MM.1S (cell line): ENCODE data around the gene PBXIP1.

Source experiments
- DNase-seq: peaks from one replicate; pipeline ENCODE4 v3.0.0-alpha.2; 2015
- H2AFZ ChIP-seq: fragments of 300-600 bp; sonication (generic); 2 replicates; pipeline ENCODE4 v1.6.0; 2016; ENCODE audit warnings: antibody characterized with exemption, low read length
- H3F3A ChIP-seq: fragments of 300-600 bp; sonication (generic); 2 replicates; pipeline ENCODE4 v1.6.1; 2016; ENCODE audit warnings: mild to moderate bottlenecking, antibody characterized with exemption, low read length, moderate library complexity, mixed read lengths; ENCODE audit not compliant: insufficient read depth
- H3K27ac ChIP-seq: fragments of 300-600 bp; sonication (generic); 2 replicates; pipeline ENCODE4 v1.5.1; 2016; ENCODE audit warnings: mild to moderate bottlenecking, low read length
- H3K27me3 ChIP-seq: fragments of 300-600 bp; sonication (generic); replicated peaks from 2 replicates; pipeline ENCODE4 v1.6.0; 2016; ENCODE audit warnings: low read length; ENCODE audit not compliant: insufficient read depth
- H3K36me3 ChIP-seq: fragments of 300-600 bp; sonication (generic); replicated peaks from 2 replicates; pipeline ENCODE4 v1.6.1; 2016; ENCODE audit warnings: mild to moderate bottlenecking, low read length, mixed read lengths; ENCODE audit not compliant: insufficient read depth
- H3K4me1 ChIP-seq: fragments of 300-600 bp; sonication (generic); 2 replicates; pipeline ENCODE4 v1.6.1; 2016; ENCODE audit warnings: low read length, mixed read lengths
- H3K4me2 ChIP-seq: fragments of 300-600 bp; sonication (generic); 2 replicates; pipeline ENCODE4 v1.6.0; 2016; ENCODE audit warnings: low read depth, low read length
- H3K4me3 ChIP-seq: fragments of 300-600 bp; sonication (generic); 2 replicates; pipeline ENCODE4 v1.5.1; 2016; ENCODE audit warnings: low read length, mixed read lengths
- H3K79me2 ChIP-seq: fragments of 300-600 bp; sonication (generic); 2 replicates; pipeline ENCODE4 v1.6.1; 2016; ENCODE audit warnings: mixed run types, low read length, mixed read lengths
- H3K9ac ChIP-seq: fragments of 300-600 bp; sonication (generic); 2 replicates; pipeline ENCODE4 v1.6.1; 2016; ENCODE audit warnings: low read length, mixed read lengths
- H3K9me2 ChIP-seq: fragments of 300-600 bp; sonication (generic); replicated peaks from 2 replicates; pipeline ENCODE4 v1.6.1; 2016; ENCODE audit warnings: mild to moderate bottlenecking, low read length, mixed read lengths; ENCODE audit not compliant: insufficient read depth
- H3K9me3 ChIP-seq: fragments of 300-600 bp; sonication (generic); replicated peaks from 2 replicates; pipeline ENCODE4 v1.6.1; 2016; ENCODE audit warnings: mild to moderate bottlenecking, low read length, mixed read lengths; ENCODE audit not compliant: insufficient read depth
- H4K20me1 ChIP-seq: fragments of 300-600 bp; sonication (generic); 2 replicates; pipeline ENCODE4 v1.6.1; 2016; ENCODE audit warnings: mild to moderate bottlenecking, low read length, moderate library complexity, mixed read lengths; ENCODE audit not compliant: insufficient read depth
- EZH2 ChIP-seq: fragments of 300-600 bp; sonication (generic); optimal IDR thresholded peaks from 2 replicates; pipeline ENCODE3; 2017; ENCODE audit warnings: low read depth, mild to moderate bottlenecking, antibody characterized with exemption, low read length, mixed read lengths
- EZH2phosphoT487 ChIP-seq: fragments of 300-600 bp; sonication (generic); IDR thresholded peaks from 2 replicates; pipeline ENCODE4 v1.6.1; 2018; ENCODE audit warnings: antibody characterized with exemption, low read length
- TF ChIP-seq, protein P1 (sequence below): fragments of 300-600 bp; sonication (generic); IDR thresholded peaks from 2 replicates; pipeline ENCODE4 v1.5.1; 2016; ENCODE audit warnings: antibody characterized with exemption, low read length, mixed read lengths

PBXIP1 gene

DNA sequence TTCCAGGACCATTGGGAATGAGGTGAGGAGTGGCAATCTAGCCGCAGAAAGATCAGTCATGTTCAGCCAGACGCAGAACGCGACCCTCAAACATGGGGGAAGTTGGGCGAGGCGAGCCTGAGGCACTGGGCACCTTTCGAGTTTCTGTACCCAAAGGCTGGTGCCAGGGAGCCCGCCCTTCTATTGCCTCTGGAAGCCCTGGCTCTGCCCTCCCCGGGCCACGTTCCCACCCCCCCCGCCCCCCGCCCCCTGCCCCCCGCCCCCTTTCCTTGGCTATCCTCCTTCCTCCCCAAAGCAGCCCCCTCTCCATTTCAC, 44.5 kb upstream of the PBXIP1 start:
- peak overlapping the region; percentile 77 for H3K4me3 ChIP-seq
- H3K4me1 ChIP-seq: peaks cover 13% of the 10 kb centered on the region
- H3K9ac ChIP-seq: peak overlapping the region; percentile 93
- no peaks in the 10 kb centered on the region for H3K27me3 ChIP-seq
- H3K9me2 ChIP-seq: no peaks in the 10 kb centered on the region
- peak overlapping the region; percentile 97 for H3K4me2 ChIP-seq
- no peak overlapping the region for H2AFZ ChIP-seq
- peaks cover 58% of the 10 kb centered on the region for H3F3A ChIP-seq
- H3K36me3 ChIP-seq: no peaks in the 10 kb centered on the region
- DNase-seq: peak; percentile 74
- TF ChIP-seq EZH2: no peak
- TF ChIP-seq, protein P1, sequence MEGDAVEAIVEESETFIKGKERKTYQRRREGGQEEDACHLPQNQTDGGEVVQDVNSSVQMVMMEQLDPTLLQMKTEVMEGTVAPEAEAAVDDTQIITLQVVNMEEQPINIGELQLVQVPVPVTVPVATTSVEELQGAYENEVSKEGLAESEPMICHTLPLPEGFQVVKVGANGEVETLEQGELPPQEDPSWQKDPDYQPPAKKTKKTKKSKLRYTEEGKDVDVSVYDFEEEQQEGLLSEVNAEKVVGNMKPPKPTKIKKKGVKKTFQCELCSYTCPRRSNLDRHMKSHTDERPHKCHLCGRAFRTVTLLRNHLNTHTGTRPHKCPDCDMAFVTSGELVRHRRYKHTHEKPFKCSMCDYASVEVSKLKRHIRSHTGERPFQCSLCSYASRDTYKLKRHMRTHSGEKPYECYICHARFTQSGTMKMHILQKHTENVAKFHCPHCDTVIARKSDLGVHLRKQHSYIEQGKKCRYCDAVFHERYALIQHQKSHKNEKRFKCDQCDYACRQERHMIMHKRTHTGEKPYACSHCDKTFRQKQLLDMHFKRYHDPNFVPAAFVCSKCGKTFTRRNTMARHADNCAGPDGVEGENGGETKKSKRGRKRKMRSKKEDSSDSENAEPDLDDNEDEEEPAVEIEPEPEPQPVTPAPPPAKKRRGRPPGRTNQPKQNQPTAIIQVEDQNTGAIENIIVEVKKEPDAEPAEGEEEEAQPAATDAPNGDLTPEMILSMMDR: no peak
- peak overlapping the region; percentile 95 for H3K27ac ChIP-seq
- H3K79me2 ChIP-seq: peaks cover 28% of the 10 kb centered on the region
- no peaks in the 10 kb centered on the region for H3K9me3 ChIP-seq
- H4K20me1 ChIP-seq: no peaks in the 10 kb centered on the region

- no peak for TF ChIP-seq EZH2phosphoT487
- TF ChIP-seq, protein P1: peak; percentile 10; the same call in 1 of the 2 replicates
- TF ChIP-seq EZH2: no peak
- Histone ChIP-seq H3K27me3 (no peaks in the 10 kb centered on the region), H3K36me3 (no peaks in the 10 kb centered on the region), H3K27ac (peak overlapping the region; percentile 95), H3K79me2 (peaks cover 22% of the 10 kb centered on the region), H3K9ac (peak overlapping the region; percentile 73), H4K20me1 (no peaks in the 10 kb centered on the region), H3K4me1 (peaks cover 11% of the 10 kb centered on the region), H3K9me2 (no peaks in the 10 kb centered on the region), H3F3A (peaks cover 56% of the 10 kb centered on the region), H3K4me3 (peak overlapping the region; percentile 77), H2AFZ (peak overlapping the region; percentile 5), H3K9me3 (no peaks in the 10 kb centered on the region), H3K4me2 (peak overlapping the region; percentile 97)
- DNase-seq: peak; percentile 91
These were observed 43.9 kb upstream of the PBXIP1 start for GRCh38 chr1:154999571-155000410.

- H3K9ac ChIP-seq: peak overlapping the region; percentile 73
- H3K4me2 ChIP-seq: peak overlapping the region; percentile 97
- H3K79me2 ChIP-seq: peaks cover 14% of the 10 kb centered on the region
- H3K9me3 ChIP-seq: no peaks in the 10 kb centered on the region
- peak overlapping the region; percentile 77 for H3K4me3 ChIP-seq
- peak; percentile 92 for DNase-seq
- peaks cover 59% of the 10 kb centered on the region for H3F3A ChIP-seq
- no peaks in the 10 kb centered on the region for H4K20me1 ChIP-seq
- H3K27ac ChIP-seq: peak overlapping the region; percentile 95
- TF ChIP-seq EZH2phosphoT487 (no peak), EZH2 (no peak)
- TF ChIP-seq, protein P1: peak; percentile 99
- no peaks in the 10 kb centered on the region for H3K9me2 ChIP-seq
- H3K36me3 ChIP-seq: no peaks in the 10 kb centered on the region
- H3K27me3 ChIP-seq: no peaks in the 10 kb centered on the region
- H2AFZ ChIP-seq: peak overlapping the region; percentile 43
- peaks cover 10% of the 10 kb centered on the region for H3K4me1 ChIP-seq
These were observed 43.1 kb upstream of the PBXIP1 start for GRCh38 chr1:154998818-154999570.
